PC-9 (cell line): ENCODE data around the gene TTC1. TPM values are rescaled to one million over a fixed set of nuclear protein-coding genes. Genes with fewer than 3 reads are reported as not detected.

Experiments used
- BruUV-seq: library from RNA; stranded (reverse); fragments of 400-500 nt; replicated peaks from 2 replicates; lab custom pipeline; 2021; lab: Mats Ljungman, UMichigan
- CTCF ChIA-PET: fragments of 300-600 bp; sonication (Branson Sonifier 250); formaldehyde crosslinking; loops from one replicate; lab custom pipeline; 2022; ENCODE audit warnings: antibody characterized with exemption; lab: Charles Lee
- POLR2A ChIA-PET: fragments of 300-600 bp; sonication (Branson Sonifier 250); formaldehyde crosslinking; loops from one replicate; lab custom pipeline; 2022; ENCODE audit warnings: antibody characterized with exemption; ENCODE audit not compliant: unreplicated experiment; lab: Charles Lee
- DNase-seq, 2 experiments: peaks; one replicate each; pipeline versions ENCODE4 v3.0.0 to v3.0.0-alpha.2; 2015 to 2022; ENCODE audit warnings: mixed read lengths in 1 of 2
- H2AFZ ChIP-seq: fragments of 200-600 bp; sonication (generic); 2 replicates; pipeline ENCODE4 v1.8.1; 2017; ENCODE audit warnings: antibody characterized with exemption
- H3F3A ChIP-seq: fragments of 200-600 bp; sonication (generic); 2 replicates; pipeline ENCODE4 v1.8.1; 2017; ENCODE audit warnings: antibody characterized with exemption, mild to moderate bottlenecking, low read depth; ENCODE audit not compliant: insufficient read depth
- H3K27ac ChIP-seq: fragments of 200-600 bp; sonication (generic); 2 replicates; pipeline ENCODE4 v1.6.1; 2016; ENCODE audit warnings: mixed run types
- H3K27me3 ChIP-seq: fragments of 200-600 bp; sonication (generic); 2 replicates; pipeline ENCODE4 v1.6.1; 2016; ENCODE audit warnings: low read depth, mixed run types; ENCODE audit not compliant: insufficient read depth
- H3K36me3 ChIP-seq: fragments of 200-600 bp; sonication (generic); 2 replicates; pipeline ENCODE4 v1.6.1; 2016; ENCODE audit warnings: low read depth, mixed run types
- H3K4me1 ChIP-seq: fragments of 200-600 bp; sonication (generic); replicated peaks from 2 replicates; pipeline ENCODE4 v1.6.1; 2016; ENCODE audit warnings: mixed run types; ENCODE audit not compliant: insufficient read depth
- H3K4me2 ChIP-seq: fragments of 200-600 bp; sonication (generic); 2 replicates; pipeline ENCODE4 v1.6.1; 2017; ENCODE audit warnings: mixed run types
- H3K4me3 ChIP-seq: fragments of 200-600 bp; sonication (generic); 2 replicates; pipeline ENCODE4 v1.6.1; 2016; ENCODE audit warnings: mixed run types
- H3K79me2 ChIP-seq: fragments of 200-600 bp; sonication (generic); 2 replicates; pipeline ENCODE4 v1.6.1; 2017; ENCODE audit warnings: low read depth, mixed run types
- H3K9me2 ChIP-seq: fragments of 200-600 bp; sonication (generic); 2 replicates; pipeline ENCODE4 v1.8.1; 2017; ENCODE audit warnings: mild to moderate bottlenecking; ENCODE audit not compliant: insufficient read depth
- H3K9me3 ChIP-seq: fragments of 200-600 bp; sonication (generic); 2 replicates; pipeline ENCODE4 v1.8.1; 2016; ENCODE audit warnings: low read depth; ENCODE audit not compliant: insufficient read depth
- H4K20me1 ChIP-seq: fragments of 200-600 bp; sonication (generic); 2 replicates; pipeline ENCODE4 v1.8.1; 2017; ENCODE audit not compliant: insufficient read depth
- EZH2 ChIP-seq: fragments of 200-600 bp; sonication (generic); IDR thresholded peaks from 2 replicates; pipeline ENCODE4 v1.8.0; 2017; ENCODE audit warnings: antibody characterized with exemption, low read depth
- intact Hi-C: fragments of 100-400 bp; cut with micrococcal nuclease; formaldehyde crosslinking; loops from one replicate; pipeline ENCODE4 v1.10.0; 2022; ENCODE audit not compliant: unreplicated experiment
- total RNA-seq: library from RNA; stranded (reverse); gene quantifications from 2 replicates; pipeline ENCODE4 v1.2.3, GENCODE V29; 2021
- TF ChIP-seq, protein P1 (sequence below): fragments of 200-600 bp; sonication (generic); conservative IDR thresholded peaks from 2 replicates; pipeline ENCODE4 v1.6.1; 2017; ENCODE audit warnings: mixed run types, antibody characterized with exemption, mild to moderate bottlenecking, moderate library complexity

TTC1 gene
- total RNA-seq, 1 experiment from 2014 or later: 68.5 TPM

- intact Hi-C loops: no loop called here
- H3K4me2 ChIP-seq: no peak overlapping the region
- H3F3A ChIP-seq: 0 out of 2 replicates have a peak, but pooled peaks cover 13% of the 10 kb centered on the region
- H3K79me2 ChIP-seq: no peaks in the 10 kb centered on the region; the same call in 1 of the 2 replicates
- no peaks in the 10 kb centered on the region for H3K9me3 ChIP-seq
- H3K9me2 ChIP-seq: no peaks in the 10 kb centered on the region
- no peak overlapping the region for H2AFZ ChIP-seq
- no peak overlapping the region for H3K27ac ChIP-seq
- no TSS peak for BruUV-seq
- DNase-seq: no peak
- no peaks in the 10 kb centered on the region for H3K27me3 ChIP-seq
- H3K4me1 ChIP-seq: no peaks in the 10 kb centered on the region
- TF ChIP-seq, protein P1, sequence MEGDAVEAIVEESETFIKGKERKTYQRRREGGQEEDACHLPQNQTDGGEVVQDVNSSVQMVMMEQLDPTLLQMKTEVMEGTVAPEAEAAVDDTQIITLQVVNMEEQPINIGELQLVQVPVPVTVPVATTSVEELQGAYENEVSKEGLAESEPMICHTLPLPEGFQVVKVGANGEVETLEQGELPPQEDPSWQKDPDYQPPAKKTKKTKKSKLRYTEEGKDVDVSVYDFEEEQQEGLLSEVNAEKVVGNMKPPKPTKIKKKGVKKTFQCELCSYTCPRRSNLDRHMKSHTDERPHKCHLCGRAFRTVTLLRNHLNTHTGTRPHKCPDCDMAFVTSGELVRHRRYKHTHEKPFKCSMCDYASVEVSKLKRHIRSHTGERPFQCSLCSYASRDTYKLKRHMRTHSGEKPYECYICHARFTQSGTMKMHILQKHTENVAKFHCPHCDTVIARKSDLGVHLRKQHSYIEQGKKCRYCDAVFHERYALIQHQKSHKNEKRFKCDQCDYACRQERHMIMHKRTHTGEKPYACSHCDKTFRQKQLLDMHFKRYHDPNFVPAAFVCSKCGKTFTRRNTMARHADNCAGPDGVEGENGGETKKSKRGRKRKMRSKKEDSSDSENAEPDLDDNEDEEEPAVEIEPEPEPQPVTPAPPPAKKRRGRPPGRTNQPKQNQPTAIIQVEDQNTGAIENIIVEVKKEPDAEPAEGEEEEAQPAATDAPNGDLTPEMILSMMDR: no peak
- no peak for TF ChIP-seq EZH2
- peaks cover 5% of the 10 kb centered on the region; the same call in 1 of the 2 replicates for H3K36me3 ChIP-seq
- POLR2A ChIA-PET: no interaction called here
- no peaks in the 10 kb centered on the region for H4K20me1 ChIP-seq
- CTCF ChIA-PET: interaction anchor here (0.6 kb wide), 1 partner anchor 329 kb away, joined by 5 read pairs; no protein-coding TSS in a partner anchor
- H3K4me3 ChIP-seq: no peak overlapping the region
Measured at GRCh38 chr5:160108124-160108523, 99.2 kb downstream of the TTC1 start.

Other genes with a start within 250 kb of the TTC1 start
- 4.6 and 6.0 TPM in 2 replicates for gene ADRA1B, start 92.7 kb upstream of the TTC1 start, total RNA-seq
- 19.9 and 23.2 TPM in 2 replicates for gene PWWP2A, start 110.3 kb downstream of the TTC1 start, total RNA-seq
- 1.7 and 5.7 TPM in 2 replicates for gene FABP6, start 220.4 kb downstream of the TTC1 start, total RNA-seq